GM12878 (cell line): ENCODE measurements around the gene PTTG1. TPM values are rescaled to one million over a fixed set of nuclear protein-coding genes. Genes with fewer than 3 reads are reported as not detected.
A peak's percentile ranks its signal among the peaks of the same experiment; 100 is the strongest.

Experiments used
- ATAC-seq: fragments of 200-7000 bp; cut with Tn5 transposase; 3 replicates; pipeline ENCODE4 v1.9.1; 2020; ENCODE audit warnings: mild to moderate bottlenecking, moderate library complexity
- BruUV-seq: library from RNA; stranded (reverse); fragments of 400-500 nt; replicated peaks from 2 replicates; lab custom pipeline; 2021; lab: Mats Ljungman, UMichigan
- CTCF ChIA-PET: fragments of 300-600 bp; sonication (Branson Sonifier 250); formaldehyde crosslinking; extraction: SDS; loops from one replicate; lab custom pipeline; 2021; ENCODE audit warnings: inconsistent platforms; lab: Yijun Ruan, JAX
- POLR2A ChIA-PET: fragments of 350-600 bp; formaldehyde crosslinking; extraction: SDS; loops from one replicate; lab custom pipeline; 2021; ENCODE audit warnings: inconsistent platforms; lab: Charles Lee
- RAD21 ChIA-PET: fragments of 300-600 bp; sonication (Branson Sonifier 250); formaldehyde crosslinking; loops from one replicate; lab custom pipeline; 2023; ENCODE audit warnings: antibody characterized with exemption; ENCODE audit not compliant: unreplicated experiment; lab: Charles Lee
- SMC1A ChIA-PET: fragments of 300-600 bp; sonication (Branson Sonifier 250); formaldehyde crosslinking; loops from one replicate; lab custom pipeline; 2023; ENCODE audit not compliant: unreplicated experiment, uncharacterized antibody; lab: Charles Lee
- DNase-seq: peaks from one replicate; pipeline ENCODE4 v3.0.0-alpha.2; 2011; ENCODE audit warnings: low read depth, low spot score
- FAIRE-seq: peaks from 3 replicates; lab custom pipeline; 2011; peaks lifted over from hg19 to GRCh38; lab: Jason Lieb, UNC
- H2AFZ ChIP-seq: 2 replicates; pipeline ENCODE4 v1.6.0; 2011; ENCODE audit warnings: low read depth, low read length, control low read depth; ENCODE audit not compliant: control insufficient read depth
- H3K27ac ChIP-seq: 2 replicates; pipeline ENCODE4 v1.5.1; 2011; ENCODE audit warnings: control low read depth; ENCODE audit not compliant: control insufficient read depth, insufficient read depth
- H3K27me3 ChIP-seq, 2 experiments: replicated peaks in 1 of 2; 2 replicates each; pipeline versions ENCODE4 v1.6.0 to v1.6.1; 2011; ENCODE audit warnings: low read length in 1 of 2; ENCODE audit not compliant: control insufficient read depth in 2 of 2, insufficient read depth in 2 of 2
- H3K36me3 ChIP-seq, 2 experiments: 2 replicates each; pipeline ENCODE4 v1.5.1; 2011; ENCODE audit warnings: low read length in 1 of 2; ENCODE audit not compliant: control insufficient read depth in 2 of 2, insufficient read depth in 2 of 2
- H3K4me1 ChIP-seq: 2 replicates; pipeline ENCODE4 v1.6.1; 2011; ENCODE audit warnings: mild to moderate bottlenecking, low read length, moderate library complexity, mixed read lengths; ENCODE audit not compliant: control insufficient read depth, insufficient read depth
- H3K4me2 ChIP-seq: 2 replicates; pipeline ENCODE4 v1.6.0; 2011; ENCODE audit warnings: control low read depth; ENCODE audit not compliant: control insufficient read depth, insufficient read depth
- H3K4me3 ChIP-seq: fragments of 200-600 bp; sonication (generic); 2 replicates; pipeline ENCODE4 v1.5.1; 2016
- H3K79me2 ChIP-seq: 2 replicates; pipeline ENCODE4 v1.6.0; 2011; ENCODE audit warnings: low read length; ENCODE audit not compliant: control insufficient read depth, insufficient read depth
- H3K9ac ChIP-seq: 2 replicates; pipeline ENCODE4 v1.8.0; 2011; ENCODE audit warnings: low read length, control low read depth, mixed read lengths; ENCODE audit not compliant: control insufficient read depth, insufficient read depth
- H3K9me3 ChIP-seq: replicated peaks from 3 replicates; pipeline ENCODE4 v1.5.1; 2011; ENCODE audit warnings: mild to moderate bottlenecking, low read length; ENCODE audit not compliant: control insufficient read depth, insufficient read depth
- H4K20me1 ChIP-seq: 2 replicates; pipeline ENCODE4 v1.6.0; 2011; ENCODE audit not compliant: control insufficient read depth, insufficient read depth
- BMI1 ChIP-seq: fragments of 450-650 bp; IDR thresholded peaks from 2 replicates; pipeline ENCODE4 v1.6.1; 2016; ENCODE audit warnings: mild to moderate bottlenecking, moderate library complexity, borderline replicate concordance
- CHD4 ChIP-seq: fragments of 200-600 bp; sonication (generic); IDR thresholded peaks from 2 replicates; pipeline ENCODE4 v1.6.1; 2016; ENCODE audit warnings: mild to moderate bottlenecking
- EP300 ChIP-seq, 2 experiments: fragments of 150-350 bp in 1 of 2; IDR thresholded peaks; 2 replicates each; pipeline ENCODE4 v1.6.1; 2011 to 2012; ENCODE audit warnings: low read depth in 2 of 2, low read length in 2 of 2, borderline replicate concordance in 1 of 2, improper control_type of control experiment in 1 of 2, inconsistent platforms in 1 of 2; ENCODE audit not compliant: control insufficient read depth in 1 of 2
- HSF1 ChIP-seq: fragments of 150-350 bp; IDR thresholded peaks from 2 replicates; pipeline ENCODE4 v1.6.1; 2014; ENCODE audit warnings: mild to moderate bottlenecking, low read depth, low read length
- IKZF2 ChIP-seq, 2 experiments: fragments of 450-650 bp; IDR thresholded peaks; 2 replicates each; pipeline ENCODE4 v1.6.1; 2017; ENCODE audit warnings: mild to moderate bottlenecking in 2 of 2, moderate library complexity in 2 of 2
- MXI1 ChIP-seq: fragments of 150-350 bp; IDR thresholded peaks from 2 replicates; pipeline ENCODE4 v1.6.1; 2011; ENCODE audit warnings: low read depth, mild to moderate bottlenecking, inconsistent platforms, low read length, improper control_type of control experiment
- NRF1 ChIP-seq: conservative IDR thresholded peaks from 2 replicates; pipeline ENCODE4 v1.6.1; 2011; ENCODE audit warnings: mild to moderate bottlenecking, low read depth, low read length, improper control_type of control experiment
- POU2F2 ChIP-seq: IDR thresholded peaks from 3 replicates; pipeline ENCODE4 v1.6.1; 2011; ENCODE audit warnings: low read depth, mild to moderate bottlenecking, low read length, borderline replicate concordance
- RELB ChIP-seq: fragments of 450-650 bp; IDR thresholded peaks from 2 replicates; pipeline ENCODE4 v1.6.1; 2017; ENCODE audit warnings: low read depth, mild to moderate bottlenecking, moderate library complexity
- ZNF217 ChIP-seq: fragments of 450-650 bp; IDR thresholded peaks from 2 replicates; pipeline ENCODE4 v1.6.1; 2017; ENCODE audit warnings: antibody characterized with exemption, mild to moderate bottlenecking
- WGBS: methylation state at CpG from one replicate; pipeline ENCODE4 v1.1.6; 2016; ENCODE audit warnings: low lambda C conversion rate; ENCODE audit not compliant: insufficient replicate concordance, insufficient coverage; ENCODE audit errors: missing lambda C conversion rate; 5-methylcytosine and 5-hydroxymethylcytosine counted together
- in situ Hi-C: fragments of 300-500 bp; cut with MboI; formaldehyde crosslinking; loops from 9 replicates; pipeline ENCODE4 v1.14.3; 2018; ENCODE audit warnings: mixed read lengths
- intact Hi-C: fragments of 100-400 bp; cut with micrococcal nuclease; formaldehyde crosslinking; loops from one replicate; pipeline ENCODE4 v1.14.2; 2022; ENCODE audit not compliant: unreplicated experiment
- polyA plus RNA-seq, 11 experiments: library from polyadenylated mRNA; depleted of rRNA in 4 of 11; unstranded in 6 of 11; stranded (reverse) in 5 of 11; fragments of >200 nt; fragmentation: Nextera tagmentation in 4 of 11; fragmentation: Illumina TruSeq in 1 of 11; extraction: Ambion mirVana in 4 of 11; extraction: Trizol in 1 of 11; gene quantifications; 1 replicate in 1 of 11; 2 replicates in 10 of 11; pipeline versions ENCODE4 v1.2.1 to v1.2.3, GENCODE V29; 2011 to 2016; ENCODE audit warnings: inconsistent platforms in 2 of 11, missing spikeins in 2 of 11, low read depth in 1 of 11
- total RNA-seq, 4 experiments: library from RNA; depleted of rRNA in 3 of 4; stranded (reverse); fragments of >200 nt in 3 of 4; fragmentation: Illumina TruSeq in 1 of 4; extraction: Trizol in 1 of 4; gene quantifications; 2 replicates each; pipeline versions ENCODE4 v1.2.1 to v1.2.3, GENCODE V29; 2013 to 2021
- TF ChIP-seq, protein P1 (sequence below): IDR thresholded peaks from 2 replicates; pipeline ENCODE4 v1.6.1; 2012; ENCODE audit warnings: low read length, inconsistent platforms

The PTTG1 gene
- total and polyA plus RNA-seq, 10 of the 15 experiments (the other 5 are each of a cell fraction or from before 2014, with no cell fraction given), result 154 to 1,033 (median 377) TPM

- ChIA-PET RAD21 (interaction anchor here (0.7 to 8.6 kb wide), 8 partner anchors 10 to 47 kb away, joined by 3 to 109 read pairs (median 14); partner anchors contain the start of gene FAM200C), CTCF (interaction anchor here (0.9 to 8.9 kb wide), 5 partner anchors 20 to 59 kb away, joined by 3 to 133 read pairs (median 5); no protein-coding TSS in a partner anchor), POLR2A (interaction anchor here (0.6 to 3.2 kb wide), 17 partner anchors 8 to 179 kb away, joined by 3 to 21 read pairs (median 6); partner anchors contain the start of gene FAM200C), SMC1A (interaction anchor here (1.0 to 8.9 kb wide), 8 partner anchors 9 to 411 kb away, joined by 3 to 135 read pairs (median 9); partner anchors contain the start of gene TTC1)
- no TSS peak for BruUV-seq
- in situ Hi-C loops, result no loop called here
- no peak for DNase-seq
- no peak for FAIRE-seq
- peak overlapping the region; percentile 62 for H3K4me3 ChIP-seq
- H3K36me3 ChIP-seq, result no peaks in the 10 kb centered on the region; a peak in 1 of 4 replicates
- peak overlapping the region; percentile 72 for H3K4me2 ChIP-seq
- H3K27me3 ChIP-seq, result no peaks in the 10 kb centered on the region
- ATAC-seq, result no peak
- H3K9me3 ChIP-seq, result no peaks in the 10 kb centered on the region
- H3K79me2 ChIP-seq, result peaks cover 66% of the 10 kb centered on the region
- TF ChIP-seq IKZF2 (IDR thresholded peaks at IDR 0.05), result 0 out of 4 replicates have a peak, but pooled peaks of 1 of the 2 experiments have one; percentile 4
- TF ChIP-seq MXI1, result 0 out of 2 replicates have a peak, but pooled peaks have one; percentile 22
- TF ChIP-seq NRF1, result no peak
- peak overlapping the region; percentile 71 for H3K27ac ChIP-seq
- no peaks in the 10 kb centered on the region for H4K20me1 ChIP-seq
- peaks cover 18% of the 10 kb centered on the region for H3K4me1 ChIP-seq
- H2AFZ ChIP-seq, result peak overlapping the region; percentile 1
- intact Hi-C loops, result no loop called here
- H3K9ac ChIP-seq, result no peak overlapping the region
Measured at GRCh38 chr5:160420331-160420610, 1.4 kb upstream of the PTTG1 start.

- Histone ChIP-seq H3K27me3 (no peaks in the 10 kb centered on the region), H3K4me2 (peak overlapping the region; percentile 91), H3K27ac (peak overlapping the region; percentile 29), H3K9ac (peak overlapping the region; percentile 76; the same call in 1 of the 2 replicates), H3K4me1 (peaks cover 15% of the 10 kb centered on the region; the same call in 1 of the 2 replicates), H3K4me3 (peak overlapping the region; percentile 74), H3K36me3 (peaks cover 4 to 11% of the 10 kb centered on the region in 2 experiments), H3K79me2 (peaks cover 54% of the 10 kb centered on the region), H2AFZ (peak overlapping the region; percentile 23; the same call in 1 of the 2 replicates), H3K9me3 (no peaks in the 10 kb centered on the region), H4K20me1 (no peaks in the 10 kb centered on the region)
- RAD21 ChIA-PET, result interaction anchor here (0.8 to 8.6 kb wide), 12 partner anchors 9 to 421 kb away, joined by 3 to 109 read pairs (median 4); partner anchors contain the start of gene FAM200C
- POLR2A ChIA-PET, result interaction anchor here (0.9 to 5.3 kb wide), 14 partner anchors 9 to 304 kb away, joined by 3 to 50 read pairs (median 8); partner anchors contain the start of genes FAM200C and PWWP2A
- ATAC-seq (peak; percentile 9), DNase-seq (no peak), FAIRE-seq (no peak)
- intact Hi-C loops (no loop called here), in situ Hi-C loops (no loop called here)
- SMC1A ChIA-PET, result interaction anchor here (0.5 to 8.9 kb wide), 14 partner anchors 11 to 85 kb away, joined by 3 to 135 read pairs (median 3); no protein-coding TSS in a partner anchor
- no TSS peak for BruUV-seq
- CTCF ChIA-PET, result interaction anchor here (0.7 to 8.9 kb wide), 10 partner anchors 7 to 85 kb away, joined by 3 to 133 read pairs (median 4); no protein-coding TSS in a partner anchor
- 17% methylated on average over 2 of the region's 2 CpGs for WGBS
- TF ChIP-seq EP300 (IDR thresholded peaks at IDR 0.05; ENCODE audit: borderline replicate concordance in 1 of 2, control insufficient read depth in 1 of 2, low read depth in 2 of 2, low read length in 2 of 2) (no peak), CHD4 (no peak), BMI1 (no peak), POU2F2 (no peak), ZNF217 (no peak), NRF1 (no peak), HSF1 (no peak), RELB (no peak)
- TF ChIP-seq, protein P1, sequence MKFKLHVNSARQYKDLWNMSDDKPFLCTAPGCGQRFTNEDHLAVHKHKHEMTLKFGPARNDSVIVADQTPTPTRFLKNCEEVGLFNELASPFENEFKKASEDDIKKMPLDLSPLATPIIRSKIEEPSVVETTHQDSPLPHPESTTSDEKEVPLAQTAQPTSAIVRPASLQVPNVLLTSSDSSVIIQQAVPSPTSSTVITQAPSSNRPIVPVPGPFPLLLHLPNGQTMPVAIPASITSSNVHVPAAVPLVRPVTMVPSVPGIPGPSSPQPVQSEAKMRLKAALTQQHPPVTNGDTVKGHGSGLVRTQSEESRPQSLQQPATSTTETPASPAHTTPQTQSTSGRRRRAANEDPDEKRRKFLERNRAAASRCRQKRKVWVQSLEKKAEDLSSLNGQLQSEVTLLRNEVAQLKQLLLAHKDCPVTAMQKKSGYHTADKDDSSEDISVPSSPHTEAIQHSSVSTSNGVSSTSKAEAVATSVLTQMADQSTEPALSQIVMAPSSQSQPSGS, result no peak
Measured at GRCh38 chr5:160423099-160423498, 1.4 kb downstream of the PTTG1 start.
